H1 (cell line): Measurements from ENCODE around the gene ALK.

Experiments
- CREB1 ChIP-seq: IDR thresholded peaks from 2 replicates; pipeline ENCODE4 v1.6.1; 2012; ENCODE audit warnings: inconsistent platforms
- GABPA ChIP-seq: IDR thresholded peaks from 2 replicates; pipeline ENCODE4 v1.6.1; 2011; ENCODE audit warnings: mild to moderate bottlenecking, low read length, moderate library complexity, borderline replicate concordance; ENCODE audit not compliant: insufficient read depth
- HDAC6 ChIP-seq: IDR thresholded peaks from one replicate; pipeline ENCODE4 v1.7.1; 2012; ENCODE audit warnings: low read depth, mild to moderate bottlenecking, inconsistent platforms, low read length, moderate library complexity
- JUN ChIP-seq: IDR thresholded peaks from 2 replicates; pipeline ENCODE4 v1.6.1; 2011; ENCODE audit warnings: low read depth, mild to moderate bottlenecking, improper control_type of control experiment, low read length
- KDM1A ChIP-seq: fragments of 200-600, 300-600 bp; sonication (generic); IDR thresholded peaks from 2 replicates; pipeline ENCODE4 v1.7.1; 2016; ENCODE audit warnings: mild to moderate bottlenecking, low read length, borderline replicate concordance
- SP1 ChIP-seq: IDR thresholded peaks from 2 replicates; pipeline ENCODE4 v1.6.1; 2011; ENCODE audit warnings: low read depth, low read length
- TEAD4 ChIP-seq: IDR thresholded peaks from 2 replicates; pipeline ENCODE4 v1.6.1; 2012; ENCODE audit warnings: low read depth, low read length, inconsistent platforms, mixed read lengths
- ZNF274 ChIP-seq: IDR thresholded peaks from 2 replicates; pipeline ENCODE4 v1.7.0; 2012; ENCODE audit warnings: low read length, borderline replicate concordance; ENCODE audit errors: extremely low read depth
- TF ChIP-seq, protein P1 (sequence below), 3 experiments: IDR thresholded peaks; 1 replicate in 2 of 3; 2 replicates in 1 of 3; pipeline versions ENCODE4 v1.5.1 to v1.6.1; 2011; ENCODE audit warnings: low read length in 3 of 3, mild to moderate bottlenecking in 3 of 3, inconsistent platforms in 2 of 3, low read depth in 1 of 3, moderate library complexity in 1 of 3; ENCODE audit not compliant: insufficient read depth in 1 of 3; ENCODE audit errors: control extremely low read depth in 1 of 3
- TF ChIP-seq, protein P2 (sequence below): IDR thresholded peaks from 2 replicates; pipeline ENCODE4 v1.6.1; 2012; ENCODE audit warnings: low read length, inconsistent platforms

- TF ChIP-seq ZNF274: no peak
- TF ChIP-seq GABPA: no peak
- TF ChIP-seq HDAC6: no peak
- TF ChIP-seq, protein P1, sequence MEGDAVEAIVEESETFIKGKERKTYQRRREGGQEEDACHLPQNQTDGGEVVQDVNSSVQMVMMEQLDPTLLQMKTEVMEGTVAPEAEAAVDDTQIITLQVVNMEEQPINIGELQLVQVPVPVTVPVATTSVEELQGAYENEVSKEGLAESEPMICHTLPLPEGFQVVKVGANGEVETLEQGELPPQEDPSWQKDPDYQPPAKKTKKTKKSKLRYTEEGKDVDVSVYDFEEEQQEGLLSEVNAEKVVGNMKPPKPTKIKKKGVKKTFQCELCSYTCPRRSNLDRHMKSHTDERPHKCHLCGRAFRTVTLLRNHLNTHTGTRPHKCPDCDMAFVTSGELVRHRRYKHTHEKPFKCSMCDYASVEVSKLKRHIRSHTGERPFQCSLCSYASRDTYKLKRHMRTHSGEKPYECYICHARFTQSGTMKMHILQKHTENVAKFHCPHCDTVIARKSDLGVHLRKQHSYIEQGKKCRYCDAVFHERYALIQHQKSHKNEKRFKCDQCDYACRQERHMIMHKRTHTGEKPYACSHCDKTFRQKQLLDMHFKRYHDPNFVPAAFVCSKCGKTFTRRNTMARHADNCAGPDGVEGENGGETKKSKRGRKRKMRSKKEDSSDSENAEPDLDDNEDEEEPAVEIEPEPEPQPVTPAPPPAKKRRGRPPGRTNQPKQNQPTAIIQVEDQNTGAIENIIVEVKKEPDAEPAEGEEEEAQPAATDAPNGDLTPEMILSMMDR (IDR thresholded peaks at IDR 0.05; ENCODE audit: control extremely low read depth in 1 of 3, insufficient read depth in 1 of 3, low read depth in 1 of 3, low read length in 3 of 3): no peak
- no peak for TF ChIP-seq KDM1A
- no peak for TF ChIP-seq TEAD4
- TF ChIP-seq, protein P2, sequence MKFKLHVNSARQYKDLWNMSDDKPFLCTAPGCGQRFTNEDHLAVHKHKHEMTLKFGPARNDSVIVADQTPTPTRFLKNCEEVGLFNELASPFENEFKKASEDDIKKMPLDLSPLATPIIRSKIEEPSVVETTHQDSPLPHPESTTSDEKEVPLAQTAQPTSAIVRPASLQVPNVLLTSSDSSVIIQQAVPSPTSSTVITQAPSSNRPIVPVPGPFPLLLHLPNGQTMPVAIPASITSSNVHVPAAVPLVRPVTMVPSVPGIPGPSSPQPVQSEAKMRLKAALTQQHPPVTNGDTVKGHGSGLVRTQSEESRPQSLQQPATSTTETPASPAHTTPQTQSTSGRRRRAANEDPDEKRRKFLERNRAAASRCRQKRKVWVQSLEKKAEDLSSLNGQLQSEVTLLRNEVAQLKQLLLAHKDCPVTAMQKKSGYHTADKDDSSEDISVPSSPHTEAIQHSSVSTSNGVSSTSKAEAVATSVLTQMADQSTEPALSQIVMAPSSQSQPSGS: no peak
- TF ChIP-seq SP1: no peak
- no peak for TF ChIP-seq CREB1
- no peak for TF ChIP-seq JUN
These were observed 640.1 kb downstream of the ALK start for GRCh38 chr2:29281086-29281915.
